GM18907 (cell line): ENCODE data around the gene CYBA.
A peak's percentile ranks its signal among the peaks of the same experiment; 100 is the strongest.

Experiments
- ATAC-seq: cut with Tn5 transposase; IDR thresholded peaks from one replicate; pipeline ENCODE4 v1.9.1; 2021; ENCODE audit warnings: mild to moderate bottlenecking, moderate library complexity; ENCODE audit not compliant: unreplicated experiment

Gene CYBA

DNA sequence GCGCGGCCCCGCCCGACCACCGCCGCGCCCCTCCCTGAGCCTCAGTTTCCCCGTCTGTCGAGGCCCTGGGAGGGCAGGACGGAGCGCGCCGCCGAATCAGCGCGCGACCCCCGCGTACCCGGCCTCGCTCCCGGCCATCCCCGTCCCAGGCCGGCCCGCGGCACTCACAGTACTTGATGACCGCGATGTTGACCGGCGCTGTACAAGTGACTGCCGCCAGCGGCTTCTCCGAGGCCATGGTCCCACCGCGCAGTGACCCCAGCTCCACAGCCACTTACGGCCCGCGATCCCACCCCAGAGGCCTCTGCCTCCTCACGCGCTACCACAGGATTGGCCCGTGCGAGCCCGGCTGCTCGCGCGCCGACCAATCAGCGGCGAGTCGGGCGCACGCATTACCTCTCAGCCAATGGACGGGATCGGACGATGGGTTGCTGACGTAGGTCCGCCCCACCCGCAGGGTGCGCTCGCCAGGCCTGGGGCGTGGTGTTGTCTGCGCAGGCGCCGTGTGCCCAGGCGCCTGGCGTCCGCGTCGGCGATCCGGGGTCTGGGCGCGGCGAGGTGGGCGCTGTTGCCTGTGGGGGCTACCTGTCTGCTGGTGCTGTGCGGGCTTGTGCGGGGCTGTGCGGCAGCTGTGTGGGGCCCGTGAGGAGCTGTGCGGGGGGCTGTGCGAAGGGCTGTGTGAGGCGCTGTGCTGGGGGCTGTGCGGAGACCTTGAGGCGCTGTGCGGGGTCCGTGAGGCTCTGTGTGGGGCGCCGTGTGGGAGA, 12.2 kb upstream of the CYBA start, which contains the start of gene MVD:
MVD (minus strand) TSS at position 249 of the 764 bp plus-strand sequence; CDS start at position 238, 11 bp downstream.
- ATAC-seq: peak; percentile 89

DNA sequence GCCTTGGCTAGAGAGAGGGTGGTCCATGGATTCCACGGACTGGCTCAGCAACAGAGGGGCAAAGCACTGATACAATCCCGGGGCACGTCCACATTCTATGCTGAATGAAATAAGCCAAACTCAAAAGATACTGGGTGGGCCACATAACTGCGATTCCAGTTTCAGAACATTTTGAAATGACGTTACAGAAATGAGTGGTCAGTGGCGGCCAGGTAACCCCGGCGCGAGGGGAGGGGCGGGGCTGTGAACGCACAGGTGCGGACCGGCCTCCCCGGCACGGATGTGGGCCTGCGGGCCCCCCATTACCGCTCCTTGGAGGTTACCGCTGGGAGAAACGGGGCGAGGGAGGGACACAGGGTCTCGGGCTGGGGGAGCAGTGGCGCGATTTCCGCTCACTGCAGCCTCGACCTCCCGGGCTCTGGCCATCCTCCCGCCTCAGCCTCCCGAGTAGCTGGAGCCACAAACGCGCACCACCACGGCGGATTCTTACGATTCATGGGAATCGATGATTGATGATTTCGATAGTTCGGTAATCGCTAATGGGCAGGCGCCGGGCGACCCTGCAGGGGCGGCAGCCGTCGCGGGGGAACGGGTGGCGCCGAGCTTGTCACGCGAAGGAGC, 11.5 kb upstream of the CYBA start:
- peak; percentile 9 for ATAC-seq

DNA sequence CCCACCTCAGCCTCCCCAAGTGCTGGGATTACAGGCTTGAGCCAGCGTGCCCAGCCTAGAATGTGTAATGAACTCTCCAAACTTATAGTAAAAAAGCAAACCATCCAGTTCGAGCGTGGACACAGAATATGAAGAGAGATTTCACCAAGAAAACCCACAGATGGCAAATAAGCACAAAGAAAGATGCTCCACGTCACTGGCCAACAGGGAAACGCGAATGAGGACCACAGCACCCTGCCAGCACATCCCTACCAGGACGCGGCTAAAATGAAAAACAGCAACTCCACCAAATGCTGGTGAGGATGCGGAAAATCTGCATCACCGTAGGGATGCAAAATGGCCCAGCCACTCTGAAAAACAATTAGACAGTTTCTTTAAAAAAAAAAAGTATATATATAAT, 10.6 kb upstream of the CYBA start:
- ATAC-seq: no peak

DNA sequence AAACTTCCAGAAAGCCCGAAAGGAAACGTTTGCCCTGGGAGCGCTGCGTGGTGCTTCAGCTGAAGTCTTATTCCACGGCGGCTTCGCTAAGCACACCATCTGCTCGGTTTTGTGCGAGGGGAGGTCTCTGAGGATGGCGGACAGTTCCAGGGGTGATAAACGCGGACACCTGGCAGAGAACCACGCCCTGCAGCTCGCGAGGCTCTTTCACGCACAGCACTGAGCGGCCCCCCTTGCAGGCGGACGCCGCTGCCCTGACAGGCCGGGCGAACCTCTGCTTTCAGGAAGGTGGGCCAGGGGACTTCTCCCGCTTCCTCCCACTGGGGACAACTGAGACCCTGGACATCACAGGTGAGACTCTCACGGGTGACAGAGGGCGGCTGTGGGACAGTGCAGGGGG, 8.3 kb upstream of the CYBA start:
- ATAC-seq: no peak

DNA sequence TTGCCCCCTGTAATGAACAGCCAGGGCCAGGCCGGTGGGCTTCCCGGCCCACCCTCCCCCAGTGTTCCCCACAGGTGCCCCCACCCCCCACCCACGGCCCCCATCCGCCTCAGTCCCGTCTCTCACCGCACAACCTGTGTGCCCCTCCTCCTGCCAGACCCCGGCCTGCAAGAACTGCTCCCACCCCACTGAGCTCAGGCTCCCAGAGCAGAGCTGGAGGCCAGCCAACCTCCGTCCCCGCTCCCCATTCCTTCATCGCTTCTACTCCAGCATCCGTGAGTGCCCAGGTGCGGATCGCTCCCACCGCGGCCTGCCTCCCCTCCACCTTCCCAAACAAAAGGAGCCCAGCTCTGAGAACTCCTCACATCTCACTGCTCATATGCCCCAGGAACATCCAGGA, 7.9 kb upstream of the CYBA start:
- ATAC-seq: no peak

DNA sequence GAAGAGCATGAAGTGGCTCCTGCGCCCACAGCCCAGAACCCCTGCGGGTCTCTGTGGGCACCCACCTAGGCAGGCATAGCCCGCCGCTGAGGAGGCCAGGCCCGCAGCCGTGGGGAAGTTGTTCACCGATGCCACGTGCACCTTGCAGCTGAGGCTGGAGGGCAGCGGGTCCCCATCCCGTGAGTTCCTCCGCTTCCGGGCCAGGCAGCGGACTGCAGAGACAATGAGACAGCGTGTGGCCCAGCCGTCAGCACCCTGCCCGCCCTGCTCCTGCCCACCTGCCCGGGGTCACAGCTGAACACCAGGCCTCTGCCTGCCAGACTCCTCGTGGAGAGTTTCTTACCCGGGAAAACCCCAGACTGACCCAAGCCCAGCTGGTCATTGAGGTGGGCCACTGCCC, 6.5 kb upstream of the CYBA start:
- no peak for ATAC-seq

DNA sequence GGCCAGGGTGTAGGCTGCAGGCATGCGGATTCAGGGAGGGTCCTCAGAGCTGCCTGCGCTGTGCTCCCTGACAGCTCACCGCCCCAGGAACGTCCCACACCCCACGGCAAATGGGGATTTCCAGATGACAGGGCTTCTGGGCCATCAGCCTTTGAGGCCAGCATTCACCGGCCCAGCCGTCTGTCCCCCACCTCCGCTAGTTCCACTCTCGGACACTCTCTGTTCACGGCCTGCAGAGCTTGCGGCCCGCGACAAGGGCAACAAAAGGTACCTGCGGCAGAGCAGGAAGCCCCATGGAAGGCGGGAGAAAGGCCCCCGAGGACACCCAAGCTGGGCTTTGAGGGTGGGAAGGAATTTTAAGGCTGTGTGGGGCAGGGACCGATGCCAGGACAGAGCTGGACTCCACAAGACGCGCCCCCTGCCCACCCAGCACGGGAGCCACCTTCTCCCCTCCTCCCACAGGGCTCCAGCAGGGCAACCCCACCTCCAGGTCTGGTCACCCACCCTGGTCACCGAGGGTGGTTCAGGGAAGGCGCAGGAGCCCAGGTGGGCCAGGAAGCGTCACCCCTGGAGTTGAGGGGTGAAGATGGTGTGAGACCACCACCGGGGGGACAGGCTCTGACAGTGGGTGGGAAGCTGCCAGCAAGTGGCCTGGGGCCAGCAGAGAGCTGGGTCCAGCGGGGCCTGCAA, 5.6 kb upstream of the CYBA start:
- no peak for ATAC-seq

DNA sequence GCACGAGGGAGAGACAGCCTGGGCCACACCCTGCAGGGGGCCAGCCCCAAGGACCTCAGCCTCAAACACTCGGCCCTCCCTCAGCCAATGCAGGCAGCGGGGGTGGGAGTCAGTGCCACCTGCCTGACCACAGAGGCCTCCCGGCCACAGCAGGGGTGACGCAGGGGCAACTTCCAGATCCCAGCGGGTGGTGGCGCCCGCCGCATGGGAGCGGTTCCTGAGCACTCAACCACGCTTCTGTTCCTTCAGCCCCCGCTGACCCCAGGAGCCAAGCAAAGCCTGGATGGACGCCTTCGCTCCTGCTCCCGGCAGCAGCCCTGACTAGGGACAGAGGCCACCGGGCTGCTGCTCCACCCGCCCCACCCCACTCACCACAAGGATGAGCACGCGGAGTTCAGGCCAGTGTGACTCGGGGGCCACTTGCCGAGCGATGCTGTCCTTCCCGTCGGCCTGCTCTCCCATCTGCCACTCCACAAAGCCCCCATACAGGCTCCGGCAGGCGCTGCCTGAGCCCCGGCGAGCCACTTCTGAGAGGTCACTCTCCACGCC, 5.0 kb upstream of the CYBA start:
- ATAC-seq: no peak

DNA sequence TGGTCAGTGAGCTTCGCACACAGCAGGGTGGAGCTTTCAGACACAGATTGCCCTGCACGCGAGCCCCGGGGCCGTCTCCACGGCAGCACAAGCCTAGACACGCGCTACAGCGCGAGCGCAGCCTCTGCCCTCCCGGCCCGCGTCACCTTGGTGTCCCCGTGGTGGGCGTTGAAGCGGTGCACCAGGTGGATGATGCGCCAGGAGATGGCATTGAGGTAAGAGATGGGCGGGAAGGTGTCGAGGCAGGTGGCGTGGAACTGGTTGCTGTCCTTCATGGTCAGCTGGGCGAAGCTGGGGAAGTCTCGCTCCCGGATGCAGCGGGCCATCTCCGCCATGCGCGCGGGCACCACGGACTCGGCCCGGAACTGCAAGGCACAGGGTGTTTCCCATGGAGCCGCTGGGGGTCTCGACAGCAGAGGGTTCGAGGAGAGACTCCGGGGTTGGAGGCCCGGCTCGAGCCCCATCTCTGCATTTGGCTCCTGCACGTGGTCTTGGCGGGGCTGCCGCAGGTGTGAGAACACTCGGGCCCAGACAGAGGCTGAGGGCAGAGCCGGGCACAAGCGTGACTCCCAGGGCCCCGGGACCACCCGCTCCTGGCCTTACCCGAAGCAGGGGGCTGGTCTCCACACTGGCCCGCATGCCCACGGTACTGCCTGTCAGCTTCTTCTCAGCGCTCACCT, 4.3 kb upstream of the CYBA start:
- no peak for ATAC-seq

DNA sequence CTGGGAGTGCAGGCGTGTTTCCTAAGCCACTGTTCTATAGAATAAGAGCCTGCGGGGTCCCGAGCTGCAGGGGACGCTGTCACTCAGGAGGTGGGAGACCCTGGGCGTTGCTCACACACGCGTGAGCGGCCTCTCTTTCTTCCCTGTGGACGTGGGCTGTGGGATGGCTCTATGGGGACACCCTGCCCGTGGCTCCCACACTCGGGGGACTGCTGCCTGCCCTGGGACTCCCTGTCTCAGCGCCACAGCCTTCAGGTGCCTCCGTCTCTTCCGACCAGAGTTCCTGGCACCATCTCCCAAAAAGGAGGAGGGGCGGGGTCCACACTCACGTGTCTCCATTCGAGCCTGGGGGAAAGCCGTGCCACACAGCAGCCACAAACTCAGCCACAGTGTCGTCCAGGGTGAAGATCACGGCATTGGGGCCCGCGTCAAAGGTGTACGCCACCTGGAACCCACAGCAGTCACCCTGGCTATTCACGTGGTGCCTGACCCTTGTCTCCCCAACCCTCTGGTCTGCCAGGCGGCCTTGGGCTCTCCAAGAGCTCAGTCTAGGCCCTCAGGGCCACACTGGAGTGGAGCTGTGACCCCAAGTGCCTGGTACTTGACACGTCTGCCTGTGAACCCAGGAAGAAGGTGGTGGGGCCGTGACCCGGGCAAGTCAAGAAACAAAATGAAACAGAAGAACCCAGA, 3.7 kb upstream of the CYBA start:
- no peak for ATAC-seq

DNA sequence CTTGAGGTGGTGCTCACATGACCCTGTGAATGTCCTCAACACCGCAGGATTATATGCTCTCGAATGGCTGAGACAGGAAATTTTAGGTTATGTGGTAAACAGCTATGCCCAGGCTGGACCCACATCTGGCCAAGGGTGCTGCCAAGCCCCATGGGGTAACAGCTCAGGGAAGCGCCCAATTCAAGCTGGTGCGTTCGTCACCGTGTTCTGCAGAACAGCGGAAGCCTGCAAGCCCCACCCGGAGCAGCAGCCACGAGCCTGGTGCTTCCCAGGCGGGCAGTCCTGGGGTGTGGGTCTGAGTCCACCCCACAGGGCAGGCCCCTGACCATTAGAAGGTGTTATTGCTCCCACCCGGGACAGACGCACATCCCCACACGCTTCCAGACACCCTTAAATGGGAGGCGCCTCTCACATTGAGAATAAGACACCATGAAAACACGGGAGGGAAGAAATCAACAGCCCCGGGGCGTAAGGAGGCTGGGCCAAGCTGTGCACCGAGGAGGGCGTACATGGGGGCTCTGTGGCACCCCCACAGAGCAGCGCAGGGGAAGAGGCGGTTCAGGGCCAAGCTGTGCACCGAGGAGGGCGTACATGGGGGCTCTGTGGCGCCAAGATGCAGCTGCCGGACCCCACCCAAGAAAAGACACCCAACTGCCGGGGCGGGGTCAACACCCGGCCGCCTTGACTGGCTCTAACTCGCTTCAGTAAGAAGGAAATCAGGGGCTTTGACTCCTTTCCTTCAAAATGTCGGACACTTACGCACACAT, 2.9 kb upstream of the CYBA start:
- no peak for ATAC-seq

DNA sequence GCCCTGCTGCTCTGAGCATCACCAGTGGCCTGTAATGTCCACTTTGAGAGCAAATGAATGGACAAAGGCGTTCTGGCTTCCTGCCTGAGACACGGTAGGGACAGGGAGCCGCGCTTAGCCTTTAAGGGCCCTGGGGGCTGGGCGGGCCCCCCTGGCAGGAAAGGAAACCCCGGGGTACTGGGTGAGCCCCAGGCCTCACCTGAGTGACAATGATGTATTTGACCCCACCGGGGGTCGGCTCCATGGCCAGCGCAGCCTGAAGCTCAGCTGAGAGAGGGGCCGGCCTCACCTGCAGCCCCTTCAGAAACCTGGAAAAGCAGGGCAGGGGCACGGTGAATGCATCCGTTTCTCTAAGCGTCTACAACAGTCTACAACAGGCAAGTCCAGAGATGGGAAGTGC, 2.2 kb upstream of the CYBA start:
- ATAC-seq: no peak

DNA sequence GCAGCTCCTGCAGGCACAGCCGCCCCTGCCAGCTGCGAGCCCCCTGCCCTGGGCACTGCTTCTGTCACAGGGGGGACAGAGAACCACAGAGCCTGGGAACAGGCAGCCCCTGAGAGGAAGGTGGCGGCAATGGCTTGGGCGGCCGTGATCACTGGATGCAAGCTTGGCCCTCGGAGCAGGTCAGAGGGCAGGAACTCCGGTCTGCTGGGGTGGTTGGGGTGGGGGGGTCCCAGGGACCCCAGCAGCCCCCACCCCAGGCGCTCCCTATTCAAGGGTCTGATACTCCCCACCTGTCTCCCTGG, 1.9 kb upstream of the CYBA start:
- no peak for ATAC-seq

DNA sequence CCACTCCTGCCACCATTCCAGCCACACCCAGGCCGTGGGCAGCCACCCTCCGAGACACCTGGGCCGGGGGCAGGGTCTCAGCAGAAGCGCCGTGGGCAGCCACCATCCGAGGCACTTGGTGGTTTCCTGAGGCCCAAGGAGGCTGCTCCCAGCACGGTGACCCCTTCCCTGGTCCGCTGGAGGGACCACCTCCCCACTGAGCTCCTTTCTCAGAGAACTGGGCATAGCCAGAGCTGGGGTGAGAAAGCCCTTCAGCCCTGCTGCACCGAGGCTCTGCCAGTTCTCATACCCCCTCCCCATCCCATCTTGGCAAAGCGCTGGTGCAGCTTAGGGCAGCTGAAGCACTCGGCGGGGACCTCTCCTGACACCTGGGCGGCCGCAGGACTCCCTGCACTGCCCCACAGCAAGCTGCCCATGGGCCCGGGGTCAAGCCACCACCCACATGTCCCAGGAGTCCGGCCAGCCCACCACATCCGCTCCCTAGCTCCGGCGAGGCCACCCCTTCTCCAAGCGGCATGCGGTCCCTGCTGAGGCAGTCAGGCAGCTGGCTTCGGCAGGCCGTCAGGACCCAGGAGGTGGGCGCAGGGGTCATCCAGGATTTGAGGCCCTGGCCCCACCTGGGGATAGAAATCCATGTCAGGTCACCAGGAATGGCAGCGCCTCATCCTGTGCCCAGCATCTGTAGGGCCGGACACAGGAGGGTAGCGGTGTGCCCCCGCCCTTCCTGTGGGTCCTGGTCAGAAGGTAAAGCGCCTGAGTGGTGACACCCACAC, 1.3 kb upstream of the CYBA start:
- ATAC-seq: peak; percentile 5

DNA sequence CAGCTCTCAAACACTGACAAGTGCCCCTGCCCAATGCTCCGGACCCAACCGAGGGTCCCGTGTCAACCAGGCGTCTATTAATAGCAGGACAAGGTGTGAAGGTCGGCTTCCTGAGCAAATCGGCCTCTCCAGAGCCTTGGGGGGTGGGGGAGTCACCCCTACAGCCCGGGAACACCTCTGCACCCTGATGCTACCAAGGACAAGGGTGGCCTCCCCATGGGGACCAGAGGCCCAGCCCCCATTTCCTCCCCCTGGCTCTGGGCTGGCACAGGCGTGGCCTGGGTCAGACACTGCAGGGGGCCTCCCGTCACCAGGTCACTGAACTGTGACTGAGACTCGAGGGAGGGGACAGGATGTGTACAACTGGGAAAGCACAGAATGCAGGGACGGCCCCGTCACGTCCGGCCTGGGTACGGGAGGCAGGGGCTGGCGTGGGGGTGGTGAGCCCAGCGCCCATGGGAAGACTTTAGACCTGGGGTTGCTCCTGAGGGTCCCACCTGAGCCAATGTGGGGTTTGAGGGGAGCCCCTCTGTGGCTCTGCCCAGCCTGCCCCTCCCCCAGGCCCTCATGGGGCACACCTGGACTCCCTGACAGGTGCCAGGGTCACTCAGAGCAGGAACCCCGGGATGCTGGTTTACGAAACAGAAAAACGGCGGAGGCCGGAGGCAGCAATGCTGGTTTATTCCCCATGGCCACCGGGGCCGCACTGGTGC, 579 bp upstream of the CYBA start:
- ATAC-seq: peak; percentile 72

DNA sequence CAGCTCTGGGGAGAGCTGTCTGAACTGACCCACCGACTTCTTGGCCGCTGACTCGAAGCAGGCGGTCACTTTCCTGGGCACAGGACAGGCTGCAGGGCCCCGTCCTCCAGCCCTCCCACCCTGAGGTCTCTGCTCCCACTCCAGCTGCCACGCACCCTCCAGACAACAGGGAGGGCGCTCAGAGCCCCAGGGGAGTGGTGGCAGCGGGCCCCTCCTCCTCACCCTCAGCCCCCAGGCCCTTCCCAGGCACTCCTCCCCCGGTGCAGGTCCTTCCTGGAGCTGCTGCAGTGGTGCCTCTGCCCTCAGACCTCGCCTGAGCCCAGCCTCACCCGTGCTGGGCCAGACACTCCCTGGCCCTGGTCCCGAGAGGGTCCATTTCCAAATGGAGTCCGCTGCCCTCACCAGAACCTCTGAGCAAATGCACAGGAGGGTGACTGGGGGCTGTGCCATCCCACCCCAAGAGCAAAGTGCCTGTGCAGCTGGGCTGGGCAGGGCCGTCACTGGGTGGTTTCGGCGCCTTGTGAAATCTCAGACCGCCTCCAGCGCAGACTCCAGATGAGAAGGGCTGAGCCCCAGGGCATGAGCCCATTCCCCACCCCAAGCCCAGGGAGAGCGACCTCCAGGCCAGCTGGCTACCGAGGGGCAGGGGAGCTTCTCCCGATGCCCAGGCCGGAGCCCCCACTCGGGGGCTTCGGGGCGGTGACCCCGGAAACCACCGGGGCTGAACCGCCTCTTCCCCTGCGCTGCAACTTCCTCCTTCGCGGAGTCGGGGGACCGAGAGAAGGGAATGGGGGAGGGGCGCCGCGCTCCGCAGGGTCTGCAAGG, 717 bp downstream of the CYBA start:
- ATAC-seq: peak; percentile 15

DNA sequence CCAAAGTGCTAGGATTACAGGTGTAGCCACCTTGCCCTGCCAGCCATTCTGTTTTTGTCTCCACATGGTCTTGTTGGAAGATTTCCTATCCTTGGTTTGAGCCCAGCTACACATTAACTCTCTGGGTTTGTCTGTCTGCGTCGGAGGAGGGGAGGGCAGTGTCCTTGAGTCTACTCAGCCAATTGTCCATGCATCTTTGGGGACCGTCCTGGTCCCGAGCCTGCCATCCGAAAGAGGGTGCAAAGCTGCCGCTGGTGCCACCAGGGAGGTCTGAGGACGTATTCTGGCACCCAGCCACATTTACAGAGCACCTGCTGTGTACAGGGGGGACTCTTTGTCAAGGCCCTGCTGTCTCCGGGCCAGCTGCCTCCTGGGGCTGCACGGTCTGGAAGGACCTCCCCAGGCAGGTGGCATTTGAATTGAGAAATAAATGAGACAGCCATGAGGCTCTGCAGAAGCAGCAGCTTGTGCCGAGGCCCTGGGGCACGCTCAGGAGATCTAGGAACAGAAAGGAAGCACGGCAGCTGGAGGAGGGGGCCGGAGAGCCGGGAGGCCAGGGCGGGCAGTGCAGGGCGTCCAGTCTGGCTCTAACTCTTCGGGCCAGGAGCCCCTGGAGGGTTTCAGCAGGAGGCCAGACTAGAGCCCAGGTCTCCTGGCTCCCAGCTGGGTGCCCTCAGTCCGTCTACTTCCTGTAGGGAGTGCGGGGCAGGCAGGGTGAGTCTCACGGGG, 1.5 kb downstream of the CYBA start:
- ATAC-seq: no peak
